Measurements from ENCODE around the gene CD55. TPM values are rescaled to one million over a fixed set of nuclear protein-coding genes. Genes with fewer than 3 reads are reported as not detected.
A peak's percentile ranks its signal among the peaks of the same experiment; 100 is the strongest.

Gene CD55
- total RNA-seq (2014; rRNA removed; shearing (Covaris generic)): 60.4 and 69.8 TPM in 2 replicates

GRCh38 chr1:207321079-207321789, at the start of gene CD55:
CD55 (plus strand) TSS chr1:207321678; CDS start chr1:207321766, 88 bp downstream.
- peak; percentile 99 for DNase-seq (ENCODE audit: low spot score)

- no peak for DNase-seq (ENCODE audit: low spot score)
Observed at GRCh38 chr1:207274882-207275281, 46.6 kb upstream of the CD55 start.

GRCh38 chr1:207276465-207276864, 45.0 kb upstream of the CD55 start:
- no peak for DNase-seq (ENCODE audit: low spot score)

- no peak for DNase-seq (ENCODE audit: low spot score)
Observed at GRCh38 chr1:207277241-207277640, 44.2 kb upstream of the CD55 start.

GRCh38 chr1:207279652-207280051, 41.8 kb upstream of the CD55 start:
- DNase-seq (ENCODE audit: low spot score): no peak

- DNase-seq (ENCODE audit: low spot score): no peak
Observed at GRCh38 chr1:207280706-207281105, 40.8 kb upstream of the CD55 start.

GRCh38 chr1:207282058-207282457, 39.4 kb upstream of the CD55 start:
- peak; percentile 65 for DNase-seq (ENCODE audit: low spot score)

GRCh38 chr1:207282496-207283380, 38.7 kb upstream of the CD55 start:
- peak; percentile 64 for DNase-seq (ENCODE audit: low spot score)

- DNase-seq (ENCODE audit: low spot score): no peak
Observed at GRCh38 chr1:207283421-207283820, 38.1 kb upstream of the CD55 start.

- no peak for DNase-seq (ENCODE audit: low spot score)
Observed at GRCh38 chr1:207284209-207284897, 37.1 kb upstream of the CD55 start.

GRCh38 chr1:207286786-207287468, 34.6 kb upstream of the CD55 start:
- no peak for DNase-seq (ENCODE audit: low spot score)

GRCh38 chr1:207288315-207288714, 33.2 kb upstream of the CD55 start:
- no peak for DNase-seq (ENCODE audit: low spot score)

- DNase-seq (ENCODE audit: low spot score): no peak
Observed at GRCh38 chr1:207289756-207290155, 31.7 kb upstream of the CD55 start.

- no peak for DNase-seq (ENCODE audit: low spot score)
Observed at GRCh38 chr1:207291723-207292122, 29.8 kb upstream of the CD55 start.

- no peak for DNase-seq (ENCODE audit: low spot score)
Observed at GRCh38 chr1:207298186-207298585, 23.3 kb upstream of the CD55 start.

GRCh38 chr1:207298636-207299398, 22.7 kb upstream of the CD55 start:
- DNase-seq (ENCODE audit: low spot score): no peak

- no peak for DNase-seq (ENCODE audit: low spot score)
Observed at GRCh38 chr1:207300970-207301369, 20.5 kb upstream of the CD55 start.

GRCh38 chr1:207302618-207303393, 18.7 kb upstream of the CD55 start:
- no peak for DNase-seq (ENCODE audit: low spot score)

GRCh38 chr1:207304710-207305488, 16.6 kb upstream of the CD55 start:
- DNase-seq (ENCODE audit: low spot score): peak; percentile 38
